SH-SY5Y (cell line): ENCODE data around the gene MACROD2.

Experiments used
- GATA2 ChIP-seq: IDR thresholded peaks from 2 replicates; pipeline ENCODE4 v1.6.1; 2011; ENCODE audit warnings: mild to moderate bottlenecking, low read depth, low read length
- GATA3 ChIP-seq: IDR thresholded peaks from 2 replicates; pipeline ENCODE4 v1.6.1; 2011; ENCODE audit warnings: low read depth, mild to moderate bottlenecking, low read length, moderate library complexity

Gene MACROD2

DNA sequence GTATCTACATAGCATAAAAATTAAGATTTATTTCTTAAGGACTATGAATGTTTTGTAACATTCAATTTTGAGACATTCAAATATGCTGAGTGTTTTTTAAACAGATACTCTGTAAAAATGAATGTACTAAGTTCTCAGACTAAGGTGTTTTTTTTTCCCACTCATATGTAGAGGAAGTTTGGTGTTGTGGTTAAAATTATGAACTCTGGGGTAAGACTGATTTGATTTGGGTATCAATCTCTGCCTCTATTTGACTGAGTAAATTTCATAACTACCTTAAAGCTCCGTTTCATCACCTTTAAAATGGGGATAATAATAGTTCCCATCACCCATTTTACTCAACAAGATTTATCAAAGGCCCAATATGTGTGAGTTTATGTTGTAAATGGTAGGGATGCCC is 728.7 kb downstream of the MACROD2 start:
- TF ChIP-seq GATA3 (no peak), GATA2 (no peak)

- TF ChIP-seq GATA2 (no peak), GATA3 (no peak)
These were observed 729.2 kb downstream of the MACROD2 start for GRCh38 chr20:14724468-14724867.

DNA sequence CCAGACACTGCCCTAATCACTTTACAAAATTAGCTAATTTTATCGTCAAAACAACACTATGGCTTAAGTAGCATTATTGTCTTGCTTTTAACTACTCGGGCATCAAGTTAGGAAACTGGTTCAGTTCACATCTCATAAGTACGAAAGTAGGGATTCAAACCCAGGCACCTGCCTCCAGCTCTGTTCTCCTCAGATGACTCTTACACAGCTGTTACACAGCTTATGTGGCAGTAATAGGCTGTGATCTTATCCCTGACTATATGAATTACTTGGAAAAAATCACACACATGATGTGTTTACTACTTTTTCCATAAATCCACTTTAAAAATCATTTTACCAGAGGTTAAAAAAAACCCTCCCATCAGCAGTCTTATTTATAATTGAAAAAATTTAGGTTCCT is 731.3 kb downstream of the MACROD2 start:
- TF ChIP-seq GATA3 (no peak), GATA2 (no peak)

DNA sequence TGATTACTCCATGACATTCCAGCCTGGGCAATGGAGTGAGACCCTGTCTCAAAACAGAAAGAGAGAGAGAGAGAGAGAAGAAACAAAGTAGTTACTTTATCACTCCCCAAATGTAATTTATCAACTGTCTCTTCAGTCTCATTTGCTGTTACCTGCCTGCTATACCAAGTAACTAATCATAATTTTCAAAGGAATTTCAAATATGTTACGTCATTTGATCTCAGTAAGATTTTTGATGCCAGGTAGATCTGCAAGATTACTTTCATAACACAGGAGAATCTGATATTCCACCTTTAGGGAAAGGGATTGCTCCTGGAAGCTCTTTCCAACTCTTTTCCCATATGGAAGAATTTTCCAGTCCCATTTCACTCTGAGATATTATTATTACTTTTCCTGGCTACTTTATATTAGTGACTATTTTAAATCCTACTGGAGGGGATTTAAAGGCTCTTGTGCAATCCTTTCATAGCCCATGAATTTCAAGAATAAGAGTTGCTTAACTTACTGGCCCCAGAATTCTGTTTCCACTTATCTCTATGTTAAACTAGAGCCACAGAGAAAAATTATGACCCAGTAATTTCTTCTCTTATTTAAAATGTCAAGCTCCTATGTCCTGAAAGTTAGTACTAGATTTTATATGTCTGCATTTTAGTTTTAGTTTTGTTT is 732.3 kb downstream of the MACROD2 start:
- TF ChIP-seq GATA2 (no peak), GATA3 (no peak)

DNA sequence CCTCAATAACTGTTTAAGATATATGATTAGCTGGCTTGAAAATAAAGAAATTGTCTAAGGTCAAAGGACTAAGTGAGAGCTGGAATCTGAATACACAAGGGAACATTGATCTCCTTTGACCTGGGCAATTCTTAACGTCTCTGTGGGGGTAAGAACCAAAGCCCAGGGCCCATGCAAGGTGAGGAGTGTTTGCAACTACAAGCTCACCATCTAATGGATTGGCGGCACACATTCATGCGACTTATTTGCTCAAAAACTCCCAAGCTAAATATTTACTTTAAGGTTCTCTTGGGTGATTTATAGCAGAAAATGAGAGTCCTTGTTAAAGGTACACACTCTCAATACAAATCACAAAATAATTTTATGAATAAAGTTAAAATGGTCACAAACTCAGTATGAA is 734.1 kb downstream of the MACROD2 start:
- no peak for TF ChIP-seq GATA3

- no peak for TF ChIP-seq GATA2
- no peak for TF ChIP-seq GATA3
These were observed 737.0 kb downstream of the MACROD2 start for GRCh38 chr20:14732343-14732742.

DNA sequence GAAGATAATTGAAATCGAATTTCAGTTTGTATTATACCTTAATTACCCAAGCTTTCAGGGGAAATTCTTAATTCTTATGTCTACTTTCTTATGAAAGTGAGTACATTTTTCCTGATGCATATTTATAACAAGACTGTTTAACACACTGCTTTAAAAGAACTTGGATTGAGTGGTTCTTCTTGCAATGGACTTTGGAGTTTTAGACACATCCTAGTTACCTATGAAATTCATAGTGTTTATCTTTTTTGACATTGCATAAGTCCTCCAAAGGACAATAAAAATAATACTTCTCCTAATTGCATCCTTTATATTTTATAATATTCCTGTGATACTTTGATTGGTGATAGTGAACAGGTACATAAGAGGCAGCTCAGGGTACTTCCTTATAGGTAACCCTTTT is 737.7 kb downstream of the MACROD2 start:
- TF ChIP-seq GATA2 (no peak), GATA3 (no peak)

- TF ChIP-seq GATA3 (no peak), GATA2 (no peak)
These were observed 745.1 kb downstream of the MACROD2 start for GRCh38 chr20:14740380-14740779.

DNA sequence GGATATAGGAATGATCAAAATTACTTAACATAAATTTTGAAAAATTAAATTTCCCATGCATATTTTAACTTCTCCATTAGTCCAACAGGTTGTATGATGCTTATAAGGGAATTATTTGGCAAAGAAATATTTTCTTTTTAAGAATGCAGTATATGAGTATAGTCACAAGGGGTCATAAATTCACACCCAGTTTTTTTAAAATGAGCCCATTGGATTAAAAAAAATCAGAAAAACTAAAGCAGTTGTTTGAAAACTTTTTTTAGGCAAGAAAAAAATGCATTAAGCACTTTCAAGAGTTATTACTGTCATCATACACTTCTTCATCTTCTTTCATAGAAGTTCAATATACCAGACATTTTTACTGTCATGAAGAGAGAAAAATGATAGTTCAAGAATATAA is 746.3 kb downstream of the MACROD2 start:
- TF ChIP-seq GATA2 (no peak), GATA3 (no peak)

DNA sequence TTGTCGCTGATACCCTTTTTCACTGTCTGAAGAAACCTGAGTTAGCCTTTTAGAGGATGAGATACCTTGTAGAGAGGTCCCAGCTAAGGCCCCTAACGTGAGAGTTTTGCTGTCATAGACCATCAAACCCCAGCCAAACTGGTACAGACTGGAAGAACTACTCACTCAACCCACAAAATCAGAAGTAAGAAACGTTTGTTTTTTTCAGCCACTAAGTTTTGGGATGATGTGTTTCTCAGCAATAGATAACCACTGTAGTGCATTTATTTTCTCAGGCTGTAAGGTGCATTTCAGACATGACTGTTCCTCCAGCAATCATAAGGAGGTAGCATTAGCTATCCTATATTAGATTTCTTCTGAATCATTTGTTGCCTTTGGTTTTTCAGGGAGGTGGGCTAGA is 749.4 kb downstream of the MACROD2 start:
- TF ChIP-seq GATA2: no peak
- no peak for TF ChIP-seq GATA3

GRCh38 chr20:14745830-14746229 is 750.5 kb downstream of the MACROD2 start:
- TF ChIP-seq GATA2 (no peak), GATA3 (no peak)

DNA sequence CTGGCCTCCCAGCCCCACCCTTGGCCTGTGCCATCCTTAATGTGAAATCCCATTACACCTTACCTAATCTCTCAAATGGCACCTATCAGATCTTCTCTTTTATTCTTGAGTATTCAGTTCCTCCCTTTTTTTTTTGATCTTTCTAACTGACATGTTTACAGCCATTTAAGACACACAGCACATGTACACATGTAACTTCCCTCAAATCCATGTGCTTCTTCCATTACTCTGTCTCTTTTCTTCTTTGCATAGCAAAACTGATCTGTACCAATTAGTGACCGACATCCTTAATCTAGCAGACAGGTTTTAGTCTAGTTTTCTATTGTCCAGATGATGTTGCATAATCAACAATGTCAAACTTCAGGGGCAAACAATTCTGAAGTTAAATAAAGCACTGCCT is 755.9 kb downstream of the MACROD2 start:
- TF ChIP-seq GATA3 (no peak), GATA2 (no peak)

GRCh38 chr20:14757728-14758127 is 762.4 kb downstream of the MACROD2 start:
- TF ChIP-seq GATA3 (no peak), GATA2 (no peak)

DNA sequence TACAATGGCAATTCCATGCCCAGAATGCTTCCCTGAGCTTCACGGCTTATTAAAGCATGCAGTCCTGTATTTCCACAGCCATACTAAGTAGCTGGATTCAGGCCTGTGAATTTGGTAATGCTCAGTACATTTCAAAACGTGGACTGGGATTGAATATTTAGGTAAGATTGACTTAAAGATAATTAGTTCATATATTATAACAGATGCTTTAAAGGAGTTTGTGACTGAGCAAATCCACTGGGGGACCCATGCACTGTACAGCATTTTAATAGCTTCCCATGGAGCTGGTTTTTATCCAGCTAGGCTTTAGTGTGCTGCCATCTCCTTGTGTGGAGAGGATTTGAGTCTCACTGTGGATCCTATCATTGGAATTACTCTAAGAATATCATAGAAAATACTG is 763.0 kb downstream of the MACROD2 start:
- TF ChIP-seq GATA3: no peak
- no peak for TF ChIP-seq GATA2

DNA sequence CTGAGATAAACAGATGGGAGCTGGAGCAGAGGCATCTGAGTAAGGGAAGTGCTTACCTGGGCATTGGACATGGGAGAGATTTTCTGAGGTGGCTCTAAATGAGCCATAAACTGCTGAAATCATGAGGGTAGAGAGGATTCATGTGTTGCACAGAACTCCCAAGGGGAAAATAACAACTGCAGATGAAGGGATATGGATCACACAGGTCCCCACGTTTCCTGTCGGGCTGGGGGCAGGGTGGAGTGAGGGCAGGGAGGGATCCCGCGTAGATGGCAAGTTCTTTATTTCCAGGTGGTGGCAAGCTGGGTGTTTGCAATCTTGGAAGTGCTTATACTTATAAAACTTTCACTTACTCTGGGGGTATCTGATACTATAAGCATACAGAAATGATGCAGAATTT is 764.7 kb downstream of the MACROD2 start:
- TF ChIP-seq GATA3: no peak
- no peak for TF ChIP-seq GATA2

GRCh38 chr20:14761903-14762302 is 766.6 kb downstream of the MACROD2 start:
- TF ChIP-seq GATA3 (no peak), GATA2 (no peak)
